ENCODE results near the gene MALAT1.
"Not testable (repeated sequence)": the region's sequence is repeated elsewhere in the genome, so short reads cannot be mapped to it uniquely, and the experiment has no call there.

The MALAT1 gene

DNA sequence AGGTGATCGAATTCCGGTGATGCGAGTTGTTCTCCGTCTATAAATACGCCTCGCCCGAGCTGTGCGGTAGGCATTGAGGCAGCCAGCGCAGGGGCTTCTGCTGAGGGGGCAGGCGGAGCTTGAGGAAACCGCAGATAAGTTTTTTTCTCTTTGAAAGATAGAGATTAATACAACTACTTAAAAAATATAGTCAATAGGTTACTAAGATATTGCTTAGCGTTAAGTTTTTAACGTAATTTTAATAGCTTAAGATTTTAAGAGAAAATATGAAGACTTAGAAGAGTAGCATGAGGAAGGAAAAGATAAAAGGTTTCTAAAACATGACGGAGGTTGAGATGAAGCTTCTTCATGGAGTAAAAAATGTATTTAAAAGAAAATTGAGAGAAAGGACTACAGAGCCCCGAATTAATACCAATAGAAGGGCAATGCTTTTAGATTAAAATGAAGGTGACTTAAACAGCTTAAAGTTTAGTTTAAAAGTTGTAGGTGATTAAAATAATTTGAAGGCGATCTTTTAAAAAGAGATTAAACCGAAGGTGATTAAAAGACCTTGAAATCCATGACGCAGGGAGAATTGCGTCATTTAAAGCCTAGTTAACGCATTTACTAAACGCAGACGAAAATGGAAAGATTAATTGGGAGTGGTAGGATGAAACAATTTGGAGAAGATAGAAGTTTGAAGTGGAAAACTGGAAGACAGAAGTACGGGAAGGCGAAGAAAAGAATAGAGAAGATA is at the start of gene MALAT1:
TSS of gene MALAT1 (plus strand) at position 69 of the 736 bp plus-strand sequence.
- DNase-seq (ENCODE audit: low read depth): peak; percentile 99

DNA sequence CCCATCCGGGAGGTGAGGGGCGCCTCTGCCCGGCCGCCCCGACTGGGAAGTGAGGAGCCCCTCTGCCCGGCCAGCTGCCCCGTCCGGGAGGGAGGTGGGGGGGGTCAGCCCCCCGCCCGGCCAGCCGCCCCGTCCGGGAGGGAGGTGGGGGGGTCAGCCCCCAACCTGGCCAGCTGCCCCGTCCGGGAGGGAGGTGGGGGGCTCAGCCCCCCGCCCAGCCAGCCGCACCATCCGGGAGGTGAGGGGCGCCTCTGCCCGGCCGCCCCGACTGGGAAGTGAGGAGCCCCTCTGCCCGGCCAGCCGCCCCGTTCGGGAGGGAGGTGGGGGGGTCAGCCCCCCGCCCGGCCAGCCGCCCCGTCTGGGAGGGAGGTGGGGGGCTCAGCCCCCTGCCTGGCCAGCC is 47.5 kb upstream of the MALAT1 start:
- not testable (repeated sequence) for DNase-seq (ENCODE audit: low read depth)

DNA sequence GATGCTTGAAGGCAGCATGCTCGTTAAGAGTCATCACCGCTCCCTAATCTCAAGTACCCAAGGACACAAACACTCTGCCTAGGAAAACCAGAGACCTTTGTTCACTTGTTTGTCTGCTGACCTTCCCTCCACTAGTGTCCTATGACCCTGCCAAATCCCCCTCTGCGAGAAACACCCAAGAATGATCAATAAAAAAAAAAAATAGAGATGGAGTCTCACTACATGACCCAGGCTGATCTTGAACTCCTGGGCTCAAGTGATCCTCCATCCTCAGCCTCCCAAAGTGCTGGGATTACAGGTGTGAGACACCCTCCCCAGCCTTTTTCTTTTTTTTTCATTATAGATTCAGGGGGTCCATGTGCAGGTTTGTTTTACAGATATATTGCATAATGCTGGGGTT is 46.6 kb upstream of the MALAT1 start:
- not testable (repeated sequence) for DNase-seq (ENCODE audit: low read depth)

- no peak for DNase-seq (ENCODE audit: low read depth)
Observed at GRCh38 chr11:65452806-65453490, 45.9 kb upstream of the MALAT1 start.

- no peak for DNase-seq (ENCODE audit: low read depth)
Observed at GRCh38 chr11:65454311-65454695, 44.5 kb upstream of the MALAT1 start.

DNA sequence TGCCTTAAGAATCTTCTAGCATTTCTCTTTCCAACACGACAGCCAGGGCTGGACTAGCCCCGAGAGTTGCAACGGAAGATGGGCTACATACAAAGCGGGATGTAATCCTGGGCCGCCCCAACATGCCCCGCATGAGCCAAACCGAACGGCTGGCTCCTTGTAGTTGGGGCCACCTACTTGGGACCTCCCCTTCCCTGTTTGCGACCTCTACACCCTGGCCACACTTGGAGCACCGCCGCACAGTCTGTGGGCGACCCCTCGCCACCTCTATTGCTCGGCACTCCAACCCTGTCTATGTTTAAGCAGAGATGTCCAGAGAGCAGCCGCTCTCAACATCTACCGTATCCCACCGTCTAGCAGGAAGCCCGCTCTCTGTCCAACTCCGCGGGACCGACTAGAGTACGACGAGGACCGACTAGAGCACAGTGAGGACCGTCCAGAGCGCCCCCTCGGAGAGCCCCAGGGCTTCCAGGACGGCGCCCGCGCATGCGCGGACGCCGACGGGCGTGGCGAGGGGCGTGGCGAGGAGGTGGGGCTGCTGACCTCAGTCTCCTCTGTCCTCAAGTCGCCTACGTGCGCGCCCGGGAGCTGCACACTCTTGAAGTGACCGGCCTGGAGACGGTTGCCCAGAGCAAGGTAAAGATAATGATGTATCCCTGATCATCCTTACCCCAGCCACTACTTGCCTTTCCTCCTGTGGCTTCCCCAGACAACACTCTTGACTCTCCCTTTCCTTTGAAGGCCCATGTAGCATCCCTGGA is 44.0 kb upstream of the MALAT1 start:
- peak; percentile 93 for DNase-seq (ENCODE audit: low read depth)

DNA sequence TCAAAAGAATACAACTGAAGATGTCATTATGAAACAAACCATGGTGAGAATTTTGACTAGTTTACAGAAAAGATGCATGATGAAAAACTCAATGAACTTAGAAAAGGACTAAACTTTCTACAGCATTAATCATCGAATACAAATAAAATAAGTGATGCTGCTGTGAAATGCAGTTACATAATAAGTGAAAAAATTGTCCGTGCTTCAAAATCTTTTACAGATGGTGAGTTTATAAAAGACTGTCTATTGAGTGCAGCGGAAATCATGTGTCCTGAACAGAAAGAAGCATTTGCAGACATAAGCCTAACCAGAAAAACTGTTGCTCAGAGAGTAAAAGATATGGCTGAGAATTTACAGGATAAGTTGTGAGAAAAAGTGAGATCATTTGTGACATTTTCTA is 42.4 kb upstream of the MALAT1 start:
- DNase-seq (ENCODE audit: low read depth): no peak

GRCh38 chr11:65459552-65459951 is 39.3 kb upstream of the MALAT1 start:
- DNase-seq (ENCODE audit: low read depth): no peak

DNA sequence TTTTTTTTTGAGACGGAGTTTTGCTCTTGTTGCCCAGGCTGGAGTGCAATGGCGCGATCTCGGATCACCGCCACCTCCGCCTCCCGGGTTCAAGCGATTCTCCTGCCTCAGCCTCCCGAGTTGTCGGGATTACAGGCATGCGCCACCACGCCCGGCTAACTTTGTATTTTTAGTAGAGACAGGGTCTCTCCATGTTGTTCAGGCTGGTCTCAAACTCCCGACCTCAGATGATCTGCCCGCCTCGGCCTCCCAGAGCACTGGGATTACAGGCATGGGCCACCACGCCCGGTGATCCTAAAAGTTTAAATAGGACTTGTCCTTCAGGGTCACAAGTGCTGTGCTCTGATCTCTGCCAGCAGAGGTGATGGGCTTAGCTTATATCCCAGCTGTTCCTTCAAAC is 33.4 kb upstream of the MALAT1 start:
- DNase-seq (ENCODE audit: low read depth): not testable (repeated sequence)

DNA sequence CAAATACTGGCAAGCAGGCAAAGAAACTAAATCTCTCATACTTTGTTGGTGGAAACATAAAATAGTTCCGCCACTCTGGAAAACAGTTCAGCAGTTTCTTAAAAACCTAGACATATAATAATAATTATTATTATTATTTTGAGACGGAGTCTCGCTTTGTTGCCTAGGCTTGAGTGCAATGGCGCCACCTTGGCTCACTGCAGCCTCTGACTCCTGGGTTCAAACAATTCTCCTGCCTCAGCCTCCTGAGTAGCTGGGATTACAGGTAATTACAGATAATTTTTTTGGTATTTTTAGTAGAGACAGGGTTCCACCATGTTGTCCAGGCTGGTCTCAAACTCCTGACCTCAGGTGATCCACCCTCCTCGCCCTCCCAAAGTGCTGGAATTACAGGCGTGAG is 31.5 kb upstream of the MALAT1 start:
- DNase-seq (ENCODE audit: low read depth): not testable (repeated sequence)

DNA sequence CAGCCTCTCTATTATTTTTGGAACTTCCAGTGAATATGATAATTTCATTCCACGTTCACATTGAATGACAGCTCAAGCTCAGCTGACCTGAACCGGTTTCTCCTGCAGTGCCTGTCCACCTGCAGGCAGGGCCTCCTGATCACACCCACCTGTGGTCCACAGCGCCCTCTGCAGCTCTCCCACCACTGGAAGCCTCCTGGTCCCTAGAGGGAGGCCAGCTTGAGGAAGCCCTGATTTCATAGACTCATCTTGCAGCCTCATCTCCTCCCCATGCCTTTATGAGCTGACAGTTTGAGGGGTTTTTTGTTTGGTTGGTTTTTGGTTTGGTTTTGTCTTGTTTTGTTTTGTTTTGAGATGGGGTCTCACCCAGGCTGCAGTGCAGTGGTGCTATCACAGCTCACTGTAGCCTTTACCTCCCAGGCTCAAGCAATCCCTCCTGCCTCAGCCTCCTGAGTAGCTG is 29.9 kb upstream of the MALAT1 start:
- DNase-seq (ENCODE audit: low read depth): no peak

- DNase-seq (ENCODE audit: low read depth): no peak
Observed at GRCh38 chr11:65470433-65471049, 28.3 kb upstream of the MALAT1 start.

DNA sequence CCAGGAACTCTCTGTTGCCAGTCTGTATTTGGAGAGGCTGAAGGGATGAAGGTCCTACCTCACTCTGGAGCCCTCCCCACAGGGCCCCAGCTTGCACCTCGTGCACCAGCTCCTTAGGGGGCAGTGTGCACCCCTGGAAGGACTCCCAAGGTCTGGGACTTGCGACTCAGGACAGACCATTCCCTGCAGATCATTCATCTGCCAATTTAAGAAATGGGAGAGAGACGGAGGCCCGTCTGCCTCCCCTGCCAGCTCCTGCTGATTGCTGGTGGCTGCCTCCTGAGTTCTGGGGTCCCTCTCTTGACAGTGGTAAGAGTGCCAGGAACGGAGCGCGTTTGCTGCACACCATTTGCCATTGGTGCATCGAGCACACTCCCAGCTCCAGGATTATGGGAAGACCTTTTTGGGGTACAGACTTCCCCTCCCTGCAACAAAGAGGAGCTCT is 27.4 kb upstream of the MALAT1 start:
- DNase-seq (ENCODE audit: low read depth): no peak

DNA sequence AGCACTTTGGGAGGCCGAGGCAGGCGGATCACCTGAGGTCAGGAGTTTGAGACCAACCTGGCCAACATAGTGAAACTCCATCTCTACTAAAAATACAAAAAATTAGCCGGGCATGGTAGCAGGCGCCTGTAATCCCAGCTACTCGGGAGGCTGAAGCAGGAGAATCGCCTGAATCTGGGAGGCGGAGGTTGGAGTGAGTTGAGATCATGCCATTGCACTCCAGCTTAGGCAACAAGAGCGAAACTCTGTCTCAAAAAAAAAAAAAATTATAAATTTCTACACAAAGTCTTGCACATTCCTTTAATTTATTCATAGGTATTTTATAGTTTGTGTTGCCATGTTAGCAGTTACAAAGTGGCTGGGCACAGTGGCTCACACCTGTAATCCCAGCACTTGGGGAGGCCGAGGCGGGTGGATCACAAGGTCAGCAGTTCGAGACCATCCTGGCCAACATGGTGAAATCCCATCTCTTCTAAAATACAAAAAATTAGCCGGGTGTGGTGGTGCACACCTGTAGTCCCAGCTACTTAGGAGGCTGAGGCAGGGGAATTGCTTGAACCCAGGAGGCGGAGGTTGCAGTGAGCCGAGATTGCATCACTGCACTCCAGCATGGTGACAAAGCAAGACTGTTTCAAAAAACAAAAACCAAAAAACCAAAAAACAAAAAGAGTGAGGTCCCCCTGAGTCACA is 26.1 kb upstream of the MALAT1 start:
- DNase-seq (ENCODE audit: low read depth): not testable (repeated sequence)

- DNase-seq (ENCODE audit: low read depth): no peak
Observed at GRCh38 chr11:65473278-65473860, 25.5 kb upstream of the MALAT1 start.

DNA sequence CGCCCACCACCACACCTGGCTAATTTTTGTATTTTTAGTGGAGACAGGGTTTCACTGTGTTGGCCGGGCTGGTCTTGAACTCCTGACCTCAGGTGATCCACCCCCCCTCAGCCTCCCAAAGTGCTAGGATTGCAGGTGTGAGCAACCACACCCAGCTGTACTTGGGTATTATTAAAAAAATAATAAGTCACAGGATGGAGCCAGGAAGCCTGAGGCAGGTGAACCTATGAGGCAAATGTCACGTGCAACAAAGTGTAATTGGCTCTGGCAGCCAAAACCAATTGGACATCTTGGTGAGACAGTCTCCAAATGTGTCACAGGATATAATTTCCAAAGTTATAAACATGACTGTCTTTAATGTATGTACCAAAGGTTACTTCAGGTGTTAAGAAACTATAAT is 24.0 kb upstream of the MALAT1 start:
- no peak for DNase-seq (ENCODE audit: low read depth)

- DNase-seq (ENCODE audit: low read depth): no peak
Observed at GRCh38 chr11:65476632-65477148, 22.2 kb upstream of the MALAT1 start.

DNA sequence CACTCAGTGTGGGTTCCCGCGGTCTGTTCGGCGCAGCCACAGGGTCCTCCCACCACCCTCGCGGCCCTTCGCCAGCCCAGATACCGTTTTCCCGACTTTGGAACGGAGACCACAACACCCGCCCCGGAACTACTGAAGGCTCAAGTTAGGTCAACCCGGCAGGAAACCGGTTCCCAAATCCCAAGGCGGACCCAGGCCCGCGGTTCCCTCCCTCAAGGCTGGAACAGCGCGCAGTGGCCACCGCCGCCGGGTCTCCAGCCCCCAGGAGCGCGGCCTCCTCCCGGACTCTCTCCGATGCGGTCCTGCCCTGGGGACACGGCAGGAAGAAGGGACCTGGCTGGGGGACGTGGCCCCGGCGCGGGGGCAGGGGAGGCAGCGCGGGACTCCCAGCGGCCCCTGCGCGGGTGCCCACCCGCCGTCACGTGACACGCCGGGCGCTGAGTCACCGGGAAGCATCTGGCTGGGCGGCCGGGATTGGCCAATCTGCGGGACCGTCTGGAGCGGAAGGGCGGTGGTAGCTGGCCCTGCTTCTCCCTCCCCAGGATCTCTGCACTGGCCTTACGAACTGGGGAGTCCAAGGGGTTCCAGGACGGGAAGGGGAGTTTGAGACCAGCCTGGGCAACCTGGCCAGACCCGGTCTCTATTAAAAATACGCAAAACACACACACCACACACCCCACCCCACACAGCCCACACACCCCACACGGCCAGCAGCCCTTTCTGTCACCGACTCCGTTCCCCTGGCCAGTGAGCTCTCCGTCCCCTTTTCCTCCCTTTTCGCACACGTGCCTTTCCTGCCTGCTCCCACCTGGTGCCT is 21.5 kb upstream of the MALAT1 start:
- peak; percentile 97 for DNase-seq (ENCODE audit: low read depth)

DNA sequence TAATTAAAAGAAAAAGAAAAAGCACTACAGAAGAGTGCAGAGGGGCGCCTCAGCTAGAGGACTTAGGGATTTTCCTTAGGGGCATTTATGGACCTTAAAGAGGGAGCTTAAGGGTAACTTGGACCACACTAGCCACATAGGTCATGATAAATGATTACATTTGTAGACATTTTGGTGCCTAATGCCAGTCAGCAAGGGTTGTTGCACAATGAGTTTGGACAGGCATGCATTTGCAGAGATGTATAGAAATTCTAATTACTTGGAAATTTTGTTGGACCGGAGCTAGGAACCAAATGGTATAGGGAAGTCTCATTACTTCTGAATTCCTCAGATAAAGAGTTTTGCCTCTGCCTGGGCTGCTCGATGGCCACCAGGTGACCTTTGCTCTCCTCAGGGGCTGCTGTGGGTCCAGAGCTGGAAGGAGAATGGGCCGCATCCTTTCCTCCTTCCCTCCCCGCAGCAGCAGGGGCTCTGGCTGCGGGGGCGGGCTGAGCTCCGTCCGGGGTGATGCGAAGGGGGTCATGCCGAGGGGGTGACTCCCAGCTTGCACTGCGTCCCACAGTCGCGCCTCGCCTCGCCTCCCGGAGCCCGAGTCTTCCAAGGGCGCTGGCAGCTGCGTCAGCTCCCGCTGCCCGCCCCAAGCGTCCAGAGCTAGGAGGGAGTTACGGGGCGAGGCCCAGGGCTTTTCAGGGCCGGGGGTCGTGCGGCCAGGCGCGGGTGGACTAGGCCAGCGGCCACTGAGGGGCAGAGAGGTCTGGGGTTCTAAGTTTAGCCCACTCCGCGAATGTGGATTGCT is 20.3 kb upstream of the MALAT1 start:
- no peak for DNase-seq (ENCODE audit: low read depth)

Measured in CMK (cell line).